K562 (cell line): Measurements from ENCODE around the gene CAB39.

Experiments
- CBX5 ChIP-seq: IDR thresholded peaks from 2 replicates; pipeline ENCODE4 v1.6.1; 2014; ENCODE audit warnings: low read depth, borderline replicate concordance
- CXXC5 ChIP-seq: fragments of 250-450 bp; sonication (Bioruptor Pico); IDR thresholded peaks from 2 replicates; pipeline ENCODE4 v1.8.0; 2022; ENCODE audit warnings: inconsistent platforms, mild to moderate bottlenecking, moderate library complexity
- IRF9 ChIP-seq: fragments of 450-650 bp; IDR thresholded peaks from 2 replicates; pipeline ENCODE4 v1.6.1; 2016; ENCODE audit warnings: missing biosample characterization, missing genetic modification characterization
- NRF1 ChIP-seq, 2 experiments: fragments of 450-650 bp; IDR thresholded peaks in 1 of 2; conservative IDR thresholded peaks in 1 of 2; 2 replicates each; pipeline ENCODE4 v1.6.1; 2014; ENCODE audit warnings: mild to moderate bottlenecking in 2 of 2
- POLR2A ChIP-seq: fragments of 450-650 bp; conservative IDR thresholded peaks from 2 replicates; pipeline ENCODE4 v1.6.1; 2016
- TAF1 ChIP-seq: IDR thresholded peaks from 2 replicates; pipeline ENCODE4 v1.6.1; 2011; ENCODE audit warnings: mild to moderate bottlenecking, low read length, moderate library complexity; ENCODE audit not compliant: insufficient read depth, control insufficient read depth, severe bottlenecking; ENCODE audit errors: extremely low read depth

GRCh38 chr2:230754200-230754599 is 41.6 kb downstream of the CAB39 start:
- TF ChIP-seq CBX5, result no peak
- no peak for TF ChIP-seq POLR2A
- no peak for TF ChIP-seq NRF1 (conservative IDR thresholded peaks at IDR 0.05 in 1 of 2, IDR thresholded peaks at IDR 0.05 in 1 of 2)
- no peak for TF ChIP-seq TAF1
- TF ChIP-seq CXXC5 (CRISPR knock-in tag), result no peak
- TF ChIP-seq IRF9 (tag), result no peak
